Trophoblast cell (in vitro differentiated cells and primary cell): ENCODE results near the gene GTF2I.
"Not testable (repeated sequence)": the region's sequence is repeated elsewhere in the genome, so short reads cannot be mapped to it uniquely, and the experiment has no call there.

Source experiments
- DNase-seq, 2 donors: peaks; one replicate each; pipeline ENCODE4 v3.0.0-alpha.2; 2016
- H2AFZ ChIP-seq: 2 replicates; pipeline ENCODE4 v1.6.1; 2013; ENCODE audit warnings: low read length, moderate library complexity, mild to moderate bottlenecking; ENCODE audit not compliant: insufficient read depth, poor library complexity
- H2AK5ac ChIP-seq: 2 replicates; pipeline ENCODE4 v1.6.1; 2013; ENCODE audit warnings: mild to moderate bottlenecking, low read length
- H2BK120ac ChIP-seq: 2 replicates; pipeline ENCODE4 v1.6.1; 2013; ENCODE audit warnings: low read length, mild to moderate bottlenecking, moderate library complexity; ENCODE audit not compliant: insufficient read depth, poor library complexity
- H2BK12ac ChIP-seq: 2 replicates; pipeline ENCODE4 v1.6.1; 2013; ENCODE audit warnings: mild to moderate bottlenecking, low read length, moderate library complexity
- H2BK5ac ChIP-seq: 2 replicates; pipeline ENCODE4 v1.6.1; 2013; ENCODE audit warnings: low read length, low read depth, moderate library complexity, mild to moderate bottlenecking; ENCODE audit not compliant: poor library complexity
- H3K14ac ChIP-seq: 2 replicates; pipeline ENCODE4 v1.6.1; 2013; ENCODE audit warnings: mild to moderate bottlenecking, low read length
- H3K18ac ChIP-seq: 2 replicates; pipeline ENCODE4 v1.6.1; 2013; ENCODE audit warnings: mild to moderate bottlenecking, low read length
- H3K23ac ChIP-seq: 2 replicates; pipeline ENCODE4 v1.6.1; 2013; ENCODE audit warnings: low read length
- H3K27ac ChIP-seq: 2 replicates; pipeline ENCODE4 v1.5.1; 2013; ENCODE audit warnings: low read depth, mild to moderate bottlenecking, inconsistent platforms, low read length, moderate library complexity
- H3K27me3 ChIP-seq: 2 replicates; pipeline ENCODE4 v1.6.1; 2013; ENCODE audit warnings: inconsistent platforms, mild to moderate bottlenecking, low read length, moderate library complexity; ENCODE audit not compliant: insufficient read depth
- H3K36me3 ChIP-seq, 2 experiments: 1 replicate in 1 of 2; 2 replicates in 1 of 2; pipeline ENCODE4 v1.6.1; 2013; ENCODE audit warnings: low read length in 2 of 2, mild to moderate bottlenecking in 2 of 2, moderate library complexity in 1 of 2; ENCODE audit not compliant: insufficient read depth in 2 of 2, control insufficient read depth in 1 of 2
- H3K4ac ChIP-seq: 2 replicates; pipeline ENCODE4 v1.6.1; 2013; ENCODE audit warnings: low read depth, mild to moderate bottlenecking, low read length, moderate library complexity
- H3K4me1 ChIP-seq, 2 experiments: 1 replicate in 1 of 2; 2 replicates in 1 of 2; pipeline ENCODE4 v1.6.1; 2013; ENCODE audit warnings: low read length in 2 of 2, mild to moderate bottlenecking in 2 of 2, moderate library complexity in 1 of 2; ENCODE audit not compliant: insufficient read depth in 2 of 2, control insufficient read depth in 1 of 2
- H3K4me2 ChIP-seq: 2 replicates; pipeline ENCODE4 v1.6.1; 2013; ENCODE audit warnings: inconsistent platforms, mild to moderate bottlenecking, low read length, moderate library complexity
- H3K4me3 ChIP-seq: 2 replicates; pipeline ENCODE4 v1.5.1; 2013; ENCODE audit warnings: mild to moderate bottlenecking, low read depth, low read length, inconsistent platforms
- H3K79me1 ChIP-seq: one replicate; pipeline ENCODE4 v1.6.1; 2013; ENCODE audit warnings: low read length
- H3K79me2 ChIP-seq: 2 replicates; pipeline ENCODE4 v1.6.1; 2013; ENCODE audit warnings: low read length, mild to moderate bottlenecking; ENCODE audit not compliant: control insufficient read depth, insufficient read depth, poor library complexity
- H3K9ac ChIP-seq: 2 replicates; pipeline ENCODE4 v1.6.1; 2013; ENCODE audit warnings: mild to moderate bottlenecking, low read length
- H3K9me3 ChIP-seq: 2 replicates; pipeline ENCODE4 v1.6.1; 2013; ENCODE audit warnings: low read depth, mild to moderate bottlenecking, control low read depth, inconsistent platforms, low read length; ENCODE audit not compliant: insufficient read depth
- H4K12ac ChIP-seq: 2 replicates; pipeline ENCODE4 v1.6.1; 2013; ENCODE audit warnings: low read depth, mild to moderate bottlenecking, low read length, moderate library complexity
- H4K8ac ChIP-seq: 2 replicates; pipeline ENCODE4 v1.6.1; 2013; ENCODE audit warnings: low read depth, mild to moderate bottlenecking, low read length, moderate library complexity
- H4K91ac ChIP-seq: one replicate; pipeline ENCODE4 v1.6.1; 2013; ENCODE audit warnings: low read depth, mild to moderate bottlenecking, low read length, moderate library complexity
- WGBS: extraction: QIAGEN DNeasy Blood & Tissue Kit; methylation state at CpG from one replicate; pipeline ENCODE4 v1.1.7; 2013; ENCODE audit warnings: missing lambda C conversion rate; ENCODE audit not compliant: insufficient read length, insufficient coverage; ENCODE audit errors: extremely low coverage; 5-methylcytosine and 5-hydroxymethylcytosine counted together

Gene GTF2I

GRCh38 chr7:74775111-74775510, 117.6 kb downstream of the GTF2I start:
- H3K9ac ChIP-seq, H3K18ac ChIP-seq, H3K27ac ChIP-seq, H3K36me3 ChIP-seq, DNase-seq, H3K4me1 ChIP-seq, H2BK5ac ChIP-seq, H2BK120ac ChIP-seq, H3K4ac ChIP-seq, H3K14ac ChIP-seq, H3K23ac ChIP-seq, H2AFZ ChIP-seq, H4K12ac ChIP-seq, H2BK12ac ChIP-seq, H3K79me2 ChIP-seq, H3K4me3 ChIP-seq, H3K27me3 ChIP-seq, H4K8ac ChIP-seq, H2AK5ac ChIP-seq, H3K4me2 ChIP-seq, H3K9me3 ChIP-seq, H4K91ac ChIP-seq, H3K79me1 ChIP-seq: not testable (repeated sequence)
- no CpG with 5 or more reads among the region's 6 CpGs for WGBS

GRCh38 chr7:74779053-74779452, 121.5 kb downstream of the GTF2I start:
- H3K36me3 ChIP-seq, H4K12ac ChIP-seq, H3K4me1 ChIP-seq, H3K23ac ChIP-seq, DNase-seq, H3K9ac ChIP-seq, H3K4me3 ChIP-seq, H2BK12ac ChIP-seq, H2AK5ac ChIP-seq, H2AFZ ChIP-seq, H3K14ac ChIP-seq, H2BK120ac ChIP-seq, H3K4me2 ChIP-seq, H2BK5ac ChIP-seq, H3K18ac ChIP-seq, H3K4ac ChIP-seq, H3K27ac ChIP-seq, H3K9me3 ChIP-seq, H3K27me3 ChIP-seq, H3K79me1 ChIP-seq, H4K91ac ChIP-seq, H4K8ac ChIP-seq, H3K79me2 ChIP-seq: not testable (repeated sequence)
- no CpG with 5 or more reads among the region's 17 CpGs for WGBS

- H2AFZ ChIP-seq = not testable (repeated sequence)
Measured at GRCh38 chr7:74781746-74782145, 124.2 kb downstream of the GTF2I start.

GRCh38 chr7:74783595-74783994, 126.1 kb downstream of the GTF2I start:
- not testable (repeated sequence) for H3K9ac ChIP-seq, H4K12ac ChIP-seq, H3K4me1 ChIP-seq, H3K79me2 ChIP-seq, H2AFZ ChIP-seq, H3K14ac ChIP-seq, H3K4me2 ChIP-seq, H3K36me3 ChIP-seq, H3K4ac ChIP-seq, H3K23ac ChIP-seq, H3K9me3 ChIP-seq, H3K27ac ChIP-seq, H3K4me3 ChIP-seq, H2AK5ac ChIP-seq, H3K27me3 ChIP-seq, H2BK12ac ChIP-seq, H4K91ac ChIP-seq, H2BK5ac ChIP-seq, H3K18ac ChIP-seq, H4K8ac ChIP-seq, DNase-seq, H3K79me1 ChIP-seq, H2BK120ac ChIP-seq
- WGBS = no CpG with 5 or more reads among the region's 5 CpGs

More at GRCh38 chr7:74781746-74782145, 124.2 kb downstream of the GTF2I start:
- not testable (repeated sequence) for H4K8ac ChIP-seq, H3K18ac ChIP-seq, DNase-seq, H3K4me1 ChIP-seq, H4K12ac ChIP-seq, H2BK120ac ChIP-seq, H3K4me2 ChIP-seq, H2AK5ac ChIP-seq, H3K4ac ChIP-seq, H2BK5ac ChIP-seq, H3K4me3 ChIP-seq, H4K91ac ChIP-seq, H2BK12ac ChIP-seq, H3K36me3 ChIP-seq, H3K79me2 ChIP-seq, H3K9me3 ChIP-seq, H3K27me3 ChIP-seq, H3K79me1 ChIP-seq, H3K23ac ChIP-seq, H3K9ac ChIP-seq, H3K14ac ChIP-seq, H3K27ac ChIP-seq
- no CpG with 5 or more reads among the region's 6 CpGs for WGBS
